GM13977 (cell line): ENCODE results near the gene FBXW5.

ENCODE experiments used
- DNase-seq: peaks from one replicate; pipeline ENCODE4 v3.0.0; 2012; ENCODE audit warnings: low spot score
- in situ Hi-C: fragments of 300-500 bp; cut with MboI; formaldehyde crosslinking; loops from one replicate; pipeline ENCODE4 v1.12.0; 2022; ENCODE audit warnings: low sequenced_read_pairs, low pct_unique_long_range_greater_than_20kb, mixed read lengths, inconsistent platforms; ENCODE audit not compliant: unreplicated experiment
- TF ChIP-seq, protein P1 (sequence below): IDR thresholded peaks from 2 replicates; pipeline ENCODE4 v1.5.1; 2012; ENCODE audit warnings: mild to moderate bottlenecking, control low read depth; ENCODE audit not compliant: insufficient read depth; ENCODE audit errors: extremely low read depth, missing control alignments

FBXW5 gene

DNA sequence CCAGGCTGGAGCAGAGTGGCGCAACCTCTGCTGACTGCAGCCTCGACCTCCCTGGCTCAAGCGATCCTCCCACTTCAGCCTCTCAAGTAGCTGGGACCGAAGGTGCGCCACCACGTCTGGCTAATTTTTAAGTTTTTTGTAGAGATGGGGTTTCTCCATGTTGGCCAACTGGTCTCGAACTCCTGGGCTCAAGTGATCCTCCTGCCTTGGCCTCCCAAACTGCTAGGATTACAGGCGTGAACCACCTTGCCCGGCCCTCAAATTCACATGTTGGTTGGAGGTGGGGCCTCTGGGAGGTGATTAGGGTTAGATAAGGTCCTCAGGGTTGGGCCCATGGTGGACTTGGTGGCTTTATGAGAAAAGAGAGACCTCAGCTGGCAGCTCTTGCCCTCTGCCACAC is 17.6 kb upstream of the FBXW5 start:
- no peak for DNase-seq
- in situ Hi-C loops = no loop called here
- TF ChIP-seq, protein P1, sequence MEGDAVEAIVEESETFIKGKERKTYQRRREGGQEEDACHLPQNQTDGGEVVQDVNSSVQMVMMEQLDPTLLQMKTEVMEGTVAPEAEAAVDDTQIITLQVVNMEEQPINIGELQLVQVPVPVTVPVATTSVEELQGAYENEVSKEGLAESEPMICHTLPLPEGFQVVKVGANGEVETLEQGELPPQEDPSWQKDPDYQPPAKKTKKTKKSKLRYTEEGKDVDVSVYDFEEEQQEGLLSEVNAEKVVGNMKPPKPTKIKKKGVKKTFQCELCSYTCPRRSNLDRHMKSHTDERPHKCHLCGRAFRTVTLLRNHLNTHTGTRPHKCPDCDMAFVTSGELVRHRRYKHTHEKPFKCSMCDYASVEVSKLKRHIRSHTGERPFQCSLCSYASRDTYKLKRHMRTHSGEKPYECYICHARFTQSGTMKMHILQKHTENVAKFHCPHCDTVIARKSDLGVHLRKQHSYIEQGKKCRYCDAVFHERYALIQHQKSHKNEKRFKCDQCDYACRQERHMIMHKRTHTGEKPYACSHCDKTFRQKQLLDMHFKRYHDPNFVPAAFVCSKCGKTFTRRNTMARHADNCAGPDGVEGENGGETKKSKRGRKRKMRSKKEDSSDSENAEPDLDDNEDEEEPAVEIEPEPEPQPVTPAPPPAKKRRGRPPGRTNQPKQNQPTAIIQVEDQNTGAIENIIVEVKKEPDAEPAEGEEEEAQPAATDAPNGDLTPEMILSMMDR = no peak

DNA sequence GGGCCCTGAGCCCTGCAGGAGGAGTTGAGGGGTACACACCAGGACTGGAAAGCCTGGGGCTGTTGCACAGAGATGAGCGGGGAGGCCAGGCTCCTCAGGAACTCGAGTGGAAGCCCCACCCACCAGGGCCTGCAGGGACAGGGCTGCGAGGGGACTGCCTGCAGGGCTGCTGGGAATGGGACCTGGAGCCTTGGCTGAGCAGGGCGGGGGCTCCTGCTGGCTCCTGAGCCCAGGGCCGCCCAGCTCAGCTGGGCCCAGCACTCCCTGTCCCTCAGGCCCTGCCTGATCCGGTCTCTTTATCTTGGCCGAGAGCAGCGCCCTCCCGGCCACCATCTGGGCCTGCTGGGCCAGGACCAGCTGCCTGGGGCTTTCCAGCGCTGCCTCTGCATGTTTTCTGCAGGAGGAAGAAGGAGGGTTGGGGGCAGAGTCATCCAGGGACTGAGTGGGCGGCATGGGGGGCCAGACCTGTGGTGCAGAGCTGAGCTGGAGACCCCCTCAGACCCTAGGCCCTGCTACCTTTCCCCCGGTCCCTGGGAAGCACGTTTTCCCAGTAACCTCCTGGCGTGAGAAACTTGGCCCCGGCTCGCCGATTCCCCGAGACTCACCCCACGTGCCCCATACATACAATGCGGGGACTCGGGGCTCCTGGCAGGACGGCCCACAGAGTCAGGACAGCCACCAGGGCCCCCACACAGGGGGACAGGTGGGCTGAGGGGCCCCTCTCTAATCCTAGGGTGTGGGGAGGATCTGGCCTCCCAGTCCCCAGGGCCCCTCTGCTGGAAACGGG is 16.9 kb upstream of the FBXW5 start:
- no peak for DNase-seq
- TF ChIP-seq, protein P1 = no peak
- in situ Hi-C loops = no loop called here

DNA sequence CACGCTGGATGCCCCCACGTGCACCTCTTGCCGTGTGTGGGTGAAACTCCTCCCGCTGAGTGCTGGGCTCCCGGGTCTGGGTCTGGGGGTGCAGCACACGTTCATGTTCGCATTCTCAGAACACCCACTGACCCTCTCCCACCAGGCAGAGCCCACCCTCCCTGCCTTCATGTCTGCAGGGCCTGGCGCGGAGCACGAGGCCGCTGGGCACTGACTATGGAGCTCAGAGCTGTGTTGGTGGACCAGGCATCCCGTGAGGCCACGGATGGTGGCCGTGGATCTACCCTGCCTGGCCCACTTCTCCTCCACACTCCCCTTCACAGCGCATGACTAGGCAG is 16.4 kb upstream of the FBXW5 start:
- DNase-seq = no peak
- TF ChIP-seq, protein P1 = no peak
- in situ Hi-C loops = no loop called here

DNA sequence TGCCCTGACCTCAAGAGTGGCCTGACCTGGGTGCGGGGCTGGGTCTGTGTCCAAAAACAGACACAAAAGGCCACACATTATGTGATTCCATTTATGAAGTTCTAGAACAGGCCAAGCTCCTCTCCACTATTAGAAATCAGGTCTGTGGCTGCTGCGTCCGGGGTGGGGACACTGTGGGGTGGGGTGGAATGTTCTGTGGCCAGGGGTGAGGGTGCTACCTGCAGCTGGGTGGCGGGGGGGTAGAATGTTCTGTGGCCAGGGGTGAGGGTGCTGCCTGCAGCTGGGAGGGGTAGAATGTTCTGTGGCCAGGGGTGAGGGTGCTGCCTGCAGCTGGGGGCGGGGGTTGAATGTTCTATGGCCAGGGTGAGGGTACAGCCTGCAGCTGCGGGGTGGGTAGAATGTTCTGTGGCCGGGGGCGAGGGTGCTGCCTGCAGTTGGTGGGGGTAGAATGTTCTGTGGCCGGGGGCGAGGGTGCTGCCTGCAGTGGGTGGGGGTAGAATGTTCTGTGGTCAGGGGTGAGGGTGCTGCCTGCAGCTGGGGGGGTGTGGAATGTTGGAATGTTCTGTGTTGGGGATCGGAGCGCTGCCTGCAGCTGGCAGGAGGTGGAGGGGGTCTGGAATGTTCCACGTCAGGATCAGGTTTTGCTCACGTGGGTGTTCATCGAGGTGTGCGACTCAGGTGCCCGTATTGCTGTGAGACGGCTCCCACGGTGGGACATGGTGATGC is 15.8 kb upstream of the FBXW5 start:
- in situ Hi-C loops = no loop called here
- TF ChIP-seq, protein P1 = no peak

DNA sequence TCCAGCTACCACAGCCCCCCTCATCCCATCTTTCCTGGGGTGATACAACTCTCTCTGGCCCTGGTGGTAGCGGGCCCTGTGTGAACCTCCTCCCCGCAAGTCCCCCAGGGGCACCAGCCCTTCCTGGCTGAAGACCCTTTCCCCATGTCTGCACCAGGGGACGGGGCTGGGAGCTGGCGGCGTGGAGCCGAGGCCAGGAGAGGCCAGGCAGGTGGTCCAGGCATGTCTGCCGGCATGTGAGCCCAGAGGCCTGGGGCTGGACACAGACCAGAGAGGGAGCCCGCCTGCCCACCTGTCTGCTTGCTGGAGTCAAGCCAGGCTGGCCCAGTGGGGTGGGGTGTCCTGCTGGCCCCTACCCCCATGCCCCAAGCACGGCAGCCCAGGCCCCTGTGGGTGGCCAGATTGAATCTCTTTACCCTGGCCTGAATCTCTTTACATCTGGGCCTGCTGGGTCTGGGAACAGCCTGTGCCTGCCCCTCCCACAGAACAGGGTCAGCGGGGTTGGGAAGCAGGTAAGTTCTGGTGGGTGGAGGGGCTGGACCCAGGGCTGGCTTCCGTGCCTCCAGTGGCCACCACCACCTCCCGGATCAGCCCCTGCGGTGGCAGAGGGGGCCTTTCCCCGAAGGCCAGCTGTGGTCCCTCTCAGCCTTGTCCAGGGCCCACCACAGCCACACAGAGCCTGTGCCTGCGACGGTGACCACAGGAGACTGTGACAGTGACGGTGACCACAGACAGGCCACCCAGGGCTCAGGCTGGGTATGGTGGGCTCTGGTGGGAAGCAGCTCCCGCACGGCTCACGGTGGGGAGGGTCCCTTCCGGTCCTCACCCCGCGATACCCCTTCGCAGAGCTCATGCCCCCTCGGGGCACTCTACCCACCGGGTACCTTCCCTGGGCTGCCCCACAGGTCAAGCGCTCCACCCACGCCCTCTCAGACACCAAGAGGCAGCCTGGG is 14.6 kb upstream of the FBXW5 start:
- DNase-seq = no peak
- TF ChIP-seq, protein P1 = no peak
- in situ Hi-C loops = no loop called here

More for the DNA sequence above, 15.8 kb upstream of the FBXW5 start:
- no peak for DNase-seq

DNA sequence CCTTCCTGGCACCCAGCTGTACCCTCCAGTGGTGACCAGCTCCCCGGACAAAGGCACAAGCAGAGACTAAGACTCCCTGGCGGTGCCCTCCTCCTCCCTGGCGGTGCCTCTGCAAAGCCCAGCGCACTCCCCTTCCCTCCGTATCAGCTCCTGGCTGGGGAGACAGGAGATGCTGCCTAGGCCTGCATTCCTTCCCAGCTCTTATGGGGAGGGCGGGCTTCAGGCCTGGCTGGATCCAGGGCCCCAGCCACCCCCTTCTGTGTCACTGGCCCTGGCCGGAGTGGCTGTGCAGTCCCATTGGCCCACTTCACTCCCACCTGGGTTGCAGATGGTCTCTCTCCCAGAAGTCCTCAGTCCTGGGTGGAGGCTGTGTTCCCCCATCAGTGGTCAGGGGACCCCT is 13.9 kb upstream of the FBXW5 start:
- in situ Hi-C loops = no loop called here
- TF ChIP-seq, protein P1 = no peak
- DNase-seq = no peak
